Karpas-422 (cell line): ENCODE results near the gene PLCD4. TPM values are rescaled to one million over a fixed set of nuclear protein-coding genes. Genes with fewer than 3 reads are reported as not detected.

Source experiments
- DNase-seq: peaks from one replicate; pipeline ENCODE4 v3.0.0-alpha.2; 2015
- H2AFZ ChIP-seq: fragments of 200-600 bp; sonication (generic); 2 replicates; pipeline ENCODE4 v1.6.1; 2014; ENCODE audit warnings: antibody characterized with exemption, low read length, mixed read lengths
- H3K27ac ChIP-seq: fragments of 200-600 bp; sonication (generic); 2 replicates; pipeline ENCODE4 v1.5.1; 2014; ENCODE audit warnings: mild to moderate bottlenecking, low read length, moderate library complexity
- H3K27me3 ChIP-seq: fragments of 200-600 bp; sonication (generic); 2 replicates; pipeline ENCODE4 v1.6.1; 2014; ENCODE audit warnings: low read length, mixed read lengths
- H3K36me3 ChIP-seq: fragments of 200-600 bp; sonication (generic); 2 replicates; pipeline ENCODE4 v1.6.1; 2014; ENCODE audit warnings: low read length, mixed read lengths; ENCODE audit not compliant: insufficient read depth
- H3K4me1 ChIP-seq: fragments of 200-600 bp; sonication (generic); 2 replicates; pipeline ENCODE4 v1.6.1; 2014; ENCODE audit warnings: mild to moderate bottlenecking, low read length, mixed read lengths
- H3K4me2 ChIP-seq: fragments of 200-600 bp; sonication (generic); 2 replicates; pipeline ENCODE4 v1.6.1; 2014; ENCODE audit warnings: low read length, low read depth, mild to moderate bottlenecking; ENCODE audit not compliant: poor library complexity, severe bottlenecking
- H3K4me3 ChIP-seq: fragments of 200-600 bp; sonication (generic); 2 replicates; pipeline ENCODE4 v1.5.1; 2014; ENCODE audit warnings: mild to moderate bottlenecking, antibody characterized with exemption, low read length, mixed read lengths
- H3K79me2 ChIP-seq: fragments of 200-600 bp; sonication (generic); 2 replicates; pipeline ENCODE4 v1.6.1; 2014; ENCODE audit warnings: mild to moderate bottlenecking, low read length, mixed read lengths
- H3K9ac ChIP-seq: fragments of 200-600 bp; sonication (generic); 2 replicates; pipeline ENCODE4 v1.6.0; 2014; ENCODE audit warnings: low read length
- H3K9me2 ChIP-seq: fragments of 200-600 bp; sonication (generic), shearing (Covaris generic); replicated peaks from 2 replicates; pipeline ENCODE4 v1.6.0; 2014; ENCODE audit warnings: mild to moderate bottlenecking, low read length, moderate library complexity; ENCODE audit not compliant: insufficient read depth
- H3K9me3 ChIP-seq: fragments of 300-700, 200-600 bp; sonication (generic); 2 replicates; pipeline ENCODE4 v1.6.1; 2014; ENCODE audit warnings: low read length, mixed read lengths
- H4K20me1 ChIP-seq: fragments of 200-600 bp; sonication (generic); 2 replicates; pipeline ENCODE4 v1.6.1; 2014; ENCODE audit warnings: mild to moderate bottlenecking, antibody characterized with exemption, low read length, low read depth; ENCODE audit not compliant: insufficient read depth
- total RNA-seq: library from RNA; depleted of rRNA; stranded (reverse); fragments of >200 nt; shearing (Covaris generic); gene quantifications from 2 replicates; pipeline ENCODE4 v1.2.3, GENCODE V29; 2014; ENCODE audit warnings: low replicate concordance

The PLCD4 gene
- total RNA-seq, 1 experiment from 2014 or later, result not detected

DNA sequence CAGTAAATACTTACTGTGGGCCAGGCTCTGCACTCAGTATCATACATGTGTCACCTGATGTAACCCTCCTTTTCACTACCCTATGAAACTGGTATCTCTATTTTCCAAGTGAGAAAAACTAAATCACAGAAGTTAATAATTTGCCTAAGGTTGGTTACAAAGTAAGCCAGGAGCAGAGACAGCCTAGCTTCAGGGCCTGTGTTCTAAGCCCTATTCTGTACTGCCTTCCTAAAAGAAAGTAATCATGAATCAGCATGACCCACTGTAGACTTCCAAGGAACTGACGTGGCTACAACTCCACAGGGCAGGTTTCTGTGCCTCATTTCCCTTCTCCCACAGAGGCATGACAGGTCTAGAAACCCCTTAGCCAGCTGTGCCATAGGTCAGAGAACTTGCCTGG lies 37.4 kb downstream of the PLCD4 start:
- no peak overlapping the region for H3K4me2 ChIP-seq
- H3K9ac ChIP-seq, result no peak overlapping the region
- no peak overlapping the region for H2AFZ ChIP-seq
- peaks cover 11% of the 10 kb centered on the region for H3K79me2 ChIP-seq
- peaks cover 7% of the 10 kb centered on the region; the same call in 1 of the 2 replicates for H4K20me1 ChIP-seq
- no peak for DNase-seq
- H3K4me1 ChIP-seq, result no peaks in the 10 kb centered on the region
- H3K27ac ChIP-seq, result no peak overlapping the region
- H3K27me3 ChIP-seq, result no peaks in the 10 kb centered on the region
- no peaks in the 10 kb centered on the region for H3K9me2 ChIP-seq
- H3K4me3 ChIP-seq, result no peak overlapping the region
- no peaks in the 10 kb centered on the region for H3K9me3 ChIP-seq
- H3K36me3 ChIP-seq, result peaks cover 36% of the 10 kb centered on the region

GRCh38 chr2:218648088-218648786 lies 40.5 kb downstream of the PLCD4 start:
- Histone ChIP-seq H3K9ac (no peak overlapping the region), H3K79me2 (peaks cover 11% of the 10 kb centered on the region), H3K9me2 (no peaks in the 10 kb centered on the region), H3K4me1 (no peaks in the 10 kb centered on the region), H2AFZ (no peak overlapping the region), H4K20me1 (peaks cover 7% of the 10 kb centered on the region; the same call in 1 of the 2 replicates), H3K36me3 (peaks cover 36% of the 10 kb centered on the region), H3K27ac (no peak overlapping the region), H3K4me3 (no peak overlapping the region), H3K27me3 (no peaks in the 10 kb centered on the region), H3K4me2 (no peak overlapping the region), H3K9me3 (no peaks in the 10 kb centered on the region)
- DNase-seq, result peak; percentile 88

GRCh38 chr2:218648787-218649100 lies 41.0 kb downstream of the PLCD4 start:
- Histone ChIP-seq H3K9ac (no peak overlapping the region), H3K27me3 (no peaks in the 10 kb centered on the region), H3K4me3 (no peak overlapping the region), H4K20me1 (peaks cover 7% of the 10 kb centered on the region; the same call in 1 of the 2 replicates), H3K9me3 (no peaks in the 10 kb centered on the region), H3K4me2 (no peak overlapping the region), H3K79me2 (peaks cover 11% of the 10 kb centered on the region), H3K27ac (no peak overlapping the region), H2AFZ (no peak overlapping the region), H3K9me2 (no peaks in the 10 kb centered on the region), H3K36me3 (peaks cover 36% of the 10 kb centered on the region), H3K4me1 (no peaks in the 10 kb centered on the region)
- DNase-seq, result no peak

GRCh38 chr2:218655751-218656150 lies 48.1 kb downstream of the PLCD4 start:
- H3K9ac ChIP-seq, result no peak overlapping the region
- peaks cover 36% of the 10 kb centered on the region; the same call in 1 of the 2 replicates for H3K36me3 ChIP-seq

DNA sequence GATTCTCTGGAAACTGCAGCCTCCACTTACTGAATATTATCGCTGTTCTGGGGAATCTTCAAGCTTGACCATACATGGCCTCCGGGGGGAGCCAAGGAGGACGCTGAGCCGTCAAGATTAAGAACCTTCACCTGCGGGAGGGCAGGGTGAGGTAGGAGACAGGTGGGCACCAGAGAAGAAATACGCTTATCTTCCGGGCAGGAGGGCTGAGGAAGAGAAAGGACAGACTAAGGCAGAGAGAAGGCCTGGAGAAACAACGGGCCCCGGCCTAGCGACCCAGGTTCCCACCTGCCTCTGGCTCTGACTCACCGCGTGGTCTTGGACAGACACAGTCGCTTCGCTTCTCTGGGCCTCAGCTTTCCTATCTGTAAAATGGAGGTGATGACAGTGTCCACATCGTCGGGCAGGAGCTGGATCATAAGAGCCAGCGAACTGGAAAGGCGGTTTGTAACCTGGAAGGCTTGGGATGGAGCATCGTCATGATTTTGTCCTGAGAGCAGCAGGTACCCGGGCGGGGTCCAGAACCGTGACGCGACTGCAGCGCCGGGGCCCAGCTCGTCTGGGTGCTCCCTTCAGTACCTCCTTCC lies 51.1 kb downstream of the PLCD4 start:
- DNase-seq, result peak; percentile 80
- H3K79me2 ChIP-seq, result peaks cover 44% of the 10 kb centered on the region
- peaks cover 43% of the 10 kb centered on the region; the same call in 1 of the 2 replicates for H3K36me3 ChIP-seq

More at GRCh38 chr2:218655751-218656150, 48.1 kb downstream of the PLCD4 start:
- Histone ChIP-seq H3K9me2 (no peaks in the 10 kb centered on the region), H3K27me3 (no peaks in the 10 kb centered on the region), H3K9me3 (no peaks in the 10 kb centered on the region), H3K4me3 (no peak overlapping the region), H3K4me1 (peaks cover 18% of the 10 kb centered on the region), H3K79me2 (peaks cover 41% of the 10 kb centered on the region), H3K4me2 (no peak overlapping the region), H4K20me1 (no peaks in the 10 kb centered on the region), H3K27ac (no peak overlapping the region), H2AFZ (no peak overlapping the region)
- no peak for DNase-seq

GRCh38 chr2:218659258-218659987 lies 51.7 kb downstream of the PLCD4 start, which contains the start of the genes BCS1L and ZNF142:
Gene BCS1L (plus strand): TSS chr2:218659683. CDS start chr2:218660988, 1,305 bp downstream.
Gene ZNF142 (minus strand): TSS chr2:218659623. CDS start chr2:218656429, 3,194 bp downstream.
- DNase-seq, result peak; percentile 98
- Histone ChIP-seq H3K27ac (peak within 1 kb of the TSS; percentile 55; the same call in 1 of the 2 replicates), H3K9me3 (no peaks in the 10 kb centered on the region), H3K9ac (peak within 1 kb of the TSS; percentile 88), H3K4me2 (peak within 1 kb of the TSS; percentile 89), H3K4me3 (peak within 1 kb of the TSS; percentile 87), H3K79me2 (peaks cover 44% of the 10 kb centered on the region), H4K20me1 (no peaks in the 10 kb centered on the region), H3K27me3 (no peaks in the 10 kb centered on the region), H3K36me3 (peaks cover 44% of the 10 kb centered on the region; the same call in 1 of the 2 replicates), H3K4me1 (peaks cover 23% of the 10 kb centered on the region), H2AFZ (peak within 1 kb of the TSS; percentile 70), H3K9me2 (no peaks in the 10 kb centered on the region)

More for the DNA sequence above, 51.1 kb downstream of the PLCD4 start:
- peaks cover 23% of the 10 kb centered on the region for H3K4me1 ChIP-seq
- H3K9me2 ChIP-seq, result no peaks in the 10 kb centered on the region
- H3K4me3 ChIP-seq, result peak overlapping the region; percentile 87
- H3K27ac ChIP-seq, result peak overlapping the region; percentile 55; the same call in 1 of the 2 replicates
- peak overlapping the region; percentile 89 for H3K4me2 ChIP-seq
- H2AFZ ChIP-seq, result peak overlapping the region; percentile 70; the same call in 1 of the 2 replicates
- H4K20me1 ChIP-seq, result no peaks in the 10 kb centered on the region
- peak overlapping the region; percentile 88 for H3K9ac ChIP-seq
- H3K9me3 ChIP-seq, result no peaks in the 10 kb centered on the region
- no peaks in the 10 kb centered on the region for H3K27me3 ChIP-seq

DNA sequence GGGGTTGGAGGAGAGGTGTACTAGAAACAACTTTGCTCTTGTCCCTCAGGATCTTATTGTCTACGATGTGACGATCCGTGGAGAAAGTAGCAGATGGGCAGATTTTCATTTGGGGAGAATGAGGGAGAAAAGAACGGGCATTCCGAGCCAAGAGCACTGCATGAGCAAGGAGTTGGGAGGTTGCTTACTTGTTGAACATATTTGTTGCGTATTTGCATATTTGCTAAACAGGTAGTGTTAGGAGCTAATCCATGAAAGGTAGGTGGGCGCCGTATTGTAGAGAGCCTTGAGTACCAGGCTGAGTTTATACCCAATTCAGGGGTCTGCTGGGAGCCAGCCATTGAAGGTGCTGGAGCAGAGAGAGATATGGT lies 52.3 kb downstream of the PLCD4 start:
- Histone ChIP-seq H3K9ac (peak overlapping the region; percentile 88), H3K4me3 (peak overlapping the region; percentile 87), H3K9me2 (no peaks in the 10 kb centered on the region), H3K9me3 (no peaks in the 10 kb centered on the region), H3K27ac (no peak overlapping the region), H3K79me2 (peaks cover 44% of the 10 kb centered on the region), H4K20me1 (no peaks in the 10 kb centered on the region), H3K27me3 (no peaks in the 10 kb centered on the region), H2AFZ (peak overlapping the region; percentile 22), H3K4me2 (peak overlapping the region; percentile 89), H3K36me3 (peaks cover 40% of the 10 kb centered on the region; the same call in 1 of the 2 replicates), H3K4me1 (peaks cover 23% of the 10 kb centered on the region)
- no peak for DNase-seq

- H3K27me3 ChIP-seq, result no peaks in the 10 kb centered on the region
- peaks cover 32% of the 10 kb centered on the region for H3K79me2 ChIP-seq
- no peaks in the 10 kb centered on the region for H4K20me1 ChIP-seq
- no peaks in the 10 kb centered on the region for H3K9me3 ChIP-seq
- DNase-seq, result no peak
- peaks cover 31% of the 10 kb centered on the region; the same call in 1 of the 2 replicates for H3K36me3 ChIP-seq
- no peak overlapping the region for H3K27ac ChIP-seq
- H3K4me1 ChIP-seq, result peaks cover 23% of the 10 kb centered on the region
- no peaks in the 10 kb centered on the region for H3K9me2 ChIP-seq
- no peak overlapping the region for H2AFZ ChIP-seq
- H3K4me2 ChIP-seq, result no peak overlapping the region
- no peak overlapping the region for H3K4me3 ChIP-seq
- no peak overlapping the region for H3K9ac ChIP-seq
Observed at GRCh38 chr2:218662377-218662776, 54.7 kb downstream of the PLCD4 start.
